ENCODE data around the gene RNF32.
A peak's percentile ranks its signal among the peaks of the same experiment; 100 is the strongest.
"Not testable (repeated sequence)": the region's sequence is repeated elsewhere in the genome, so short reads cannot be mapped to it uniquely, and the experiment has no call there.

Gene RNF32

DNA sequence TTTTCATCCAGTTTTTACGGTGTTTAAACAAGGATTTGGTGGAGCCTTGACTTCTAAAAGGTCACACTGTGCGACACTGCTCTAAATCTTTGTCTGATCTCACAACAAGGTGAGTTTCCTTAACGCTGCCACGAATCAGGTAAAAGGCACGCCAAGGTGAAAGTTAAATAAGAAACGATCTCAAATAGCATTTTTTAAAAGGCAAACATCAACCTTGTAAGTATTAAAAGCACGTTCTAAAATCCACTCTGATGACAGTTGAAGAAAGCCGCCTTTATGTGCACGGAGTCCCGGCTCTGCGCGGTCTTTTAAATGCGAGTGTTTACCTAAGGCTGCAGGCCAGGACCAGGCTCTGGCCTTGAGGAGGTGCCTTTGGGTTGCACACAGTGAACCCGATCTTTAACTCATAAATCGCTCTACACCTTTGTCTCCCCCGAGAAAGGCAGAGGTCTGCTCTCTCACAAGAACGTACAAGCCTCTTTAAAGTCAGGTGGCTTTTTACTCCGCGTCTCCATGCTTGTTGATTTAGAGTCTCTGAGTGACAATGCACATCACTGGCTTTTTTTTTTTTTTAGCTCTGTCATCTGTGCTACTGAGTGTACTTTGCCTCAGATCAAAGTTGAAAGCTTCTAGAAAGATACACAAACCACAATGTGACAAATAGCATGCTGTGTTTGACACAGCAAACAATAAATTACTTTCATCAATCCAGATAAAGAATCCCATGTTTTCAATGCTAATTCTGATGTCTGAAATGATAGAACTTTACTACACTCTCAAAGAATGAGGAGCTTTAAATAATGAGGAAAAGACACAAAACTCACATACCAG lies 25.9 kb upstream of the RNF32 start:
- DNase-seq (ENCODE audit: low spot score), result no peak

DNA sequence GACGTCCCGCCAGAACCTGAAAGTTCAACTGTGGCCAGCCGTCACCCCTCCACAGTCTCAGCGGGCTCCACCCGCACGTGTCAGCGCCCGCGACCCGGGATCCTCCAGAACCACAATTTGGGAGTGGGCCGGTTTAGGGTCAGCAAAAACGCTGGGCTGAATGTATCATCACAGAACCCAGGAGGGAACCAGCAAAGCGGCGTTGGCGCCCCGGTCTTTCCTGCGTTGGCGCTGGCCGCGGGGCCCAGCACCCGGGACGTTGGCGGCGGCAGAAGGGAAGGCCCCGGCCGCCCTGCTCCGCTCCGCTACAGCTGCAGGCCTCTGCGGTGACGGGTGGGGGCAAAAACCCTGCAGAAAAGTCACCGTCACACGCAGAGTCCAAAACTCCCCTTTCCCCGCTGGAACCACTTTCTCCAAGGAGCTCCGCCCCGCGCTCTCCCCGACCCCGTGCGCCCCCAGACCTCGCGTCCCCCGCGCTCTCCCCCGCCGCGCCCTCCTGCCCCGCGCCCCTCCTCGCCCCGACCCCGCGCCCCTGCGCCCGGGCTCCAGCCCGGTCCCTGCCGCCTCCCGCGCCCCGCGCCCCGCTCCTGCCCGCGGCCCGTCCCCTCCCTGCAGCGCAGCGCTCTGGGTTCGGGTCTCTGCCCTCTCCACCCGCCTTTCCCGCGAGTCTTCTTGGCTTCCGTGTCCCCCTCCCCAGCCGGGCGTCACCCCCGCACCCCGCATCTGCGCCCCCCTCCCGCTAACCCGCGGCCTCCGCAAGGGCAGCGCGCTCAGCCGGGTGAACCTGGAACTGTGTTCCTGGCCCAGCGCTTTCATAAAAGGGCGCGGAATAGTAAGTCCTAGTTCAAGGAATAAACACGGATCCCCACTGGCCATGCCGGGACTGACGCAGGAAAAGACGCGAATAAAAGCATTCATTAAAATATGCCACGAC lies 24.0 kb upstream of the RNF32 start:
- DNase-seq (ENCODE audit: low spot score), result peak; percentile 39

DNA sequence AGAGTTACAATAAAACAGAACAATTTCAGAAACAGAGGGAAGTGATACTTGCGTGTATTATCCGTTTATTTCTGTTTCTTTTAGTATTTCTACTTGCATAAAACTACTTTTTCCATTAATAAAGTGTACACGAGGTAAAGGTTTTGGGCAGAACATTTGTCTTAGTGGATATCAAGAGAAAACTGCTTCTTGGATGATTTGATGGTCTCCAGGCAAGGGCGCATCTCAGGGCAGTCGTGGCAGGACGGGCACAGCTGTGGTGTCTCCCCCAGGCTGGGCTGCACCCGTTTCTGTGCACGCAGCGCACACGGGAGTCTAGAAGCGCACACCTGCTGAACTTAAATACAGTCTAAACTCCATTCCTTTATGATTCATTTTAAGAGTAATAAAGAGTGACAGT lies 23.4 kb upstream of the RNF32 start:
- DNase-seq (ENCODE audit: low spot score), result no peak

DNA sequence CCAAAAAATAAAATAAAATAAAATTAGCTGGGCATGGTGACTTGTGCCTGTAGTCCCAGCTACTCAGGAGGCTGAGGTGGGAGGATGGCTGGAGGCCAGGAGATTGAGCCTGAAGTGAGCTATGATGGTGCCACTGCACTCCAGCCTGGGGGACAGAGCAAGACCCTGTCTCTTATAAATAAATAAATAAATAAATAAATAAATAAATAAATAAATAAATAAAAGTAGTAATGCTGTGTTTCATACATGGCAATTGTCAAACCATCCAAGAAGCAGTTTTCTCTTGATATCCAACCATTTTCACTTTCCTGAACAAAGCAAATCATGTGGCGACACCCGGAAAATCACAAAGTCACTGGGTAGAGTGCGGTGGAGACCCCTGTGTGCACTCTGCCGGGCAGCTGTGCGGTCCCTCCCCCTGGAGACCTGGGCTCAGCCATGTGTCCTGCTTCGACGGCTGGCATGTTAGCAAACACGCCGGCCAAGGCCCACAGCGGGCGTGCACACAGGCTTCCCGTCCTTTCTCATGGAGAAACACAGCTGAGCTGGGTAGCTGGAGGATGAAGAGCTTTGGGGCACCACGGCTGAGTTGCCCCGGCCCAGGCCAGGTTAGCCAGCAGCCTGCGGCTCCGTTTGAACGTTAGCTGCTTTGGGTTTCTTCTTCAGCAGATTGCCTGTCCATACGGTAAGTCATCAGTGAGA lies 22.3 kb upstream of the RNF32 start:
- DNase-seq (ENCODE audit: low spot score), result no peak

DNA sequence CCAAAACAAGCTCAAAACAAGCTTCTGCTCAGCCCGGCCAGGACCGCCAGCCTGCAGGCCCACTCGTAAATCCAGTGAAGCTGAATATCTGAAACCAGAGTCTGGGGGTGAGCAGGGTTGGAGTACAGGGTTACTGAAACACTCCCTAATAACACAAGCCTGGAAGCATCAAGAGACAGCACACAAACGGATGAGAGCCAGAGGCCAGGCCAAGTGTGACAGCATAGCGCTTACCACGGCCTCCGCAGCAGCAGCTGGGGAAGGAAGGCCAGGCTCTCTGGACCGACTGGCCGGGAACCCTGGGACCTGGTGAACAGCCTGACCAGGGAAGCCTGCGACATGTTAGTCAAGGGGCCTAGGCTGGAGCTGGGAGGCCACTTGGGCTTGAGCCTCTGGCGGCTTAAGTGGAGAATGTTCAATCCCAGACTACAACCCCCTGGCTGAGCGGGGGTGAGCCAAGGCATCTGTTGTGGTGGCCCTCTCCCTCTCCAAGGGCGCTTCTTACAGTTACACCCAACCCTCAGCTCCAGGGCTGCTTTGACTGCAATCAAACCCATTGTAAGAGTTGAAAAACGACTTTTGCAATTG lies 21.7 kb upstream of the RNF32 start:
- no peak for DNase-seq (ENCODE audit: low spot score)

DNA sequence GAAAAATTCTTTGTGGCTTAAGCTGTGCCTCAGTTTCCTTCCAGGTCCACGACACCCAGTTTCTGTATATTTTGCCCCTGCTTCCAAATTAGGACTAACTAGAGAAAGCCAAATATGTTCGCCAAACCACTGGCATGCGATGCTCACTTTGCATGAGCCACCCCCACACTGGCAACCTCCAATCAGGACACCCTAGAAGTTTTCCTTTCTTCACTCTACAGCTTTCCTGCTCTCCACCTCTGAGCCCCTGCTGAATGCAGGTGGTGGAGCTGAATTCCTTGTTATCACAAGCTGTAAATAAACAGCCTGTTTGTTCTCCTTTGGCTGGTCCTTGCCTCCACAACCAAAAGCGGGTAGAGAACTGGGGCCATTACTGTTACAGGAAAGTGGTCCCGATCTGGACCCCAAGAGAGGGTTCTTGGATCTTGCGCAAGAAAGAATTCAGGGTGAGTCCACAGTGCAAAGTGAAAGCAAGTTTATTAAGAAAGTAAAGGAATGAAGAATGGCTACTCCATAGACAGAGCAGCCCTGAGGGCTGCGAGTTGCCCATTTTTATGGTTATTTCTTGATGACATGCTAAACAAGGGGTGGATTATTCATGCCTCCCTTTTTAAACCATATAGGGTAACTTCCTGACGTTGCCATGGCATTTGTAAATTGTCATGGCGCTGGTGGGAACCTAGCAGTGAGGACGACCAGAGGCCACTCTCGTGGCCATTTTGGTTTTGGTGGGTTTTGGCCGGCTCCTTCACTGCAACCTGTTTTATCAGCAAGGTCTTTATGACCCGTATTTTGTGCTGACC lies 20.9 kb upstream of the RNF32 start:
- not testable (repeated sequence) for DNase-seq (ENCODE audit: low spot score)

DNA sequence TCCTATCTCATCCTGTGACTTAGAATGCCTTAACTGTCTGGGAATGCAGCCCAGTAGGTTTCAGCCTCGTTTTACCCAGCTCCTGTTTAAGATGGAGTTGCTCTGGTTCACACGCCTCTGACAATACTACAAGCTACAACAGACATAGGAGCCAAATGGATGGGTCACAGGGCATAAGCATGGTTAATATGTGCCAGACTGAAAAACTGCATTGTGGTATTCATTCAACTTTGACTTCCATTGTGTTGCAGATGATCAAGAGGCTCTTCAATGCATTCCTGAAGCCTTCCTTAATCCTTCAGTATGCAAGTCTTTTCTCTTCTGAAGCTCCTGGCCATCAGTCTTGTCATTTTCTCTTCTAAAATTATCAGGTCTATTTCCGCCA lies 20.3 kb upstream of the RNF32 start:
- DNase-seq (ENCODE audit: low spot score), result peak; percentile 74

DNA sequence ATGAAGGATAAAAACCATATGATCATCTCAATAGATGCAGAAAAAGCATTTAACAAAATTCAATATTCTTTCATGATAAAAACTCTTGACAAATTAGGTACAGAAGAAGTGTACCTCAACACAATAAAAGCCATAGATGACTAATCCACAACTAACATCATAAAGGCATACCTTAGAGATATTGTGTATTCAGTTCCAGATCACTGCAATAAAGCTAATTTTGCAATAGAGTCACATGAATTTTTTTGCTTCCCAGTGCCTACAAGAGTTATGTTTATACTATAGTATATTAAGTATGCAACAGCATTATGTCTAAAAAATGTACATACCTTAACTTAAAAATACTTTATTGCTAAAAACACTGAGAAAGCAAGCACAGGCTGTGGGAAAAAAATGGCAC lies 18.9 kb upstream of the RNF32 start:
- no peak for DNase-seq (ENCODE audit: low spot score)

DNA sequence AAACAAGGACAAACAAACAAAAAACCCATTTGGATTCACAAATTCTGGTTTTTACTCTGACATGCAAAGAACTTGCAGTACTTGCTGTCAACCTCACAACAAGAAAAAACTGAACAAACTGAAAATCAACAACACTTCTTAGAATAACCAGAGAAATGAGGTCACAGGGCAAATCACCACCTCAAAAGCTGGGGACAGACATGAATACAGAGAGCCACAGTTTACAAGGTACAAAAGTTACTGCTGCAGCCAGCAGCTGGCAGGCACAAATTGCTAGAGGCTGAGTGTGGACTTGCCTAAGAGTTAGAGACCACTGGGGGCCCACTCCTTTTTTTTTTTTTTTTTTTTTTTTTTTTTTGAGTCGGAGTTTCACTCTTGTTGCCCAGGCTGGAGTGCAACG lies 15.0 kb upstream of the RNF32 start:
- no peak for DNase-seq (ENCODE audit: low spot score)

DNA sequence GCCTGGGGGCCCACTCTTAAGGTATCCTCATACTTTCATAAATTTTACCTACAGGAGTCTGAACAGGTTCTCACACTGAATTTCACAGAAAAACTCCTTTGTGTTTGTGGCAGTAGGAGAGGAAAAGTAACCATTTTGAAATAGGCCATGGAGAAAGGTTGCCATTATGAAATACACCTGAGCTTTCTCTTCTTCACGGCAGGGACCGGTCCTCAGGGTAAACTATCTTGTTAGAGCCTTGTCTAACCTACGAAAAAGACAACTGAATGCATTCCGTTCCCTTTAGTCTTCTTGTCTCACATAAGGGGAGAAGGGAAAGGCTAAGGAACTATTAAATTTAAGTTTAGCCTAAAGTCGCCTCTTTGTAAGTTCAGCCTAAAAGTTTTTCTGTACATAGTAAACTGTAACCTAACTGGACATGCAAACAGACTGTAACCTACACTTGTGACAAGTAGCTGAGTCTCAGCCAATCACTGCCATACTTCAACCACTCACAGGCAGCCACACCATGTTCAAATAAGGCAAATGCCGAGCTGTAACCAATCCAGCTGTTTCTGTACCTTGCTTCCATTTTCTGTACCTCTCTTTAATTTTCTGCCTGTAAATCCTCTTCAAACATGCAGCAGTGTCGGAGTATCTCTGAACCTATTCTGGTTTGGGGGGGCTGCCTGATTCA lies 14.2 kb upstream of the RNF32 start:
- no peak for DNase-seq (ENCODE audit: low spot score)

DNA sequence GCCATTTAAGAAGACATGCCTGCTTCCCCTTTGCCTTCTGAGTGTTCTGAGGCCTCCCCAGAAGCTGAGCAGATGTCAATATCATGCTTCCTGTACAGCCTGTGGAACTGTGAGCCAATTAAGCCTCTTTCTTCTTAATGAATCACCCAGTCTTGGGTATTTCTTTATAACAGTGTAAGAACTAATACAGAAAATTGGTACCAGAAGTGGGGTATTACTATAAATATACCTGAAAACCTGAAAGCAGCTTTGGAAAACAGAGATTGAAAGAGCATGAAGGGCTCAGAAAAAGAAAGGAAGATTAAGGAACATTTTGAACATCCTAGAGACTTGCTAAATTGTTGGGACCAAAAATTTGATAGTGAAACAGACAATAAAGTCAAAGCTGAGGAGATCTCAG lies 12.0 kb upstream of the RNF32 start:
- no peak for DNase-seq (ENCODE audit: low spot score)

DNA sequence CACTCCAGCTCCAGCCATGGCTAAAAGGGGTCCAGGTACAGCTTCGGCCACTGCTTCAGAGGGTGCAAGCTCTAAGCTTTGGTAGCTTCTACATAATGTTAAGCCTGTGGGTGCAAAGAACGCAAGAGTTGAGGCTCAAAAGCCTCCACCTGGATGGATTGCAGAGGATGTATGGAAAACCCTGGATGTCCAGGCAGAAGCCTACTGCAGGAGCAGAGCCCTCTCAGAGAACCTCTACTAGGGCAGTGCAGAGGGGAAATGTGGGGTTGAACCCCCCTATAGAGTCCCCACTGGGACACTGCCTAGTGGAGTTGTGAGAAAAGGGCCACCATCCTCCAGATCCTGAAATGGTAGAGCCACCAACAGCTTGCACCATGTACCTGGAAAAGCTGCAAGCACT lies 10.7 kb upstream of the RNF32 start:
- no peak for DNase-seq (ENCODE audit: low spot score)

DNA sequence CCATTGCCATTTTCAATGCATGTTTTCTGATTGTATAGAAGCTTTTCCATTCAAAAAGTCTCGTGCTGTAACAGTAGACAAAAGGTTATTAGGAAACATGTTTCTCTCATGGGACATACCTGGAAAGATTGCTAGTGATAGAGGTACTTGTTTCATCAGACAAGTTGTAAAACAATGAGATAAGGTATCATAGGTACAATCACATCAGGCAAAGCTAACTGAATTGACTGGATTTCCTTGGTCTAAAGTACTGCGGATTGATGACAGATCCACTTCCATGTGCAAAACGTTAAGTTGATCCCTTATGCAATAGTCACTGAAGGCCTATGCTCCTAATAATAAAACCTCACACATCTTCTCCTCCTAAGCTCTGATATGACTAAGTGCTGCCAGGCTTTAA lies 6.5 kb upstream of the RNF32 start:
- no peak for DNase-seq (ENCODE audit: low spot score)

DNA sequence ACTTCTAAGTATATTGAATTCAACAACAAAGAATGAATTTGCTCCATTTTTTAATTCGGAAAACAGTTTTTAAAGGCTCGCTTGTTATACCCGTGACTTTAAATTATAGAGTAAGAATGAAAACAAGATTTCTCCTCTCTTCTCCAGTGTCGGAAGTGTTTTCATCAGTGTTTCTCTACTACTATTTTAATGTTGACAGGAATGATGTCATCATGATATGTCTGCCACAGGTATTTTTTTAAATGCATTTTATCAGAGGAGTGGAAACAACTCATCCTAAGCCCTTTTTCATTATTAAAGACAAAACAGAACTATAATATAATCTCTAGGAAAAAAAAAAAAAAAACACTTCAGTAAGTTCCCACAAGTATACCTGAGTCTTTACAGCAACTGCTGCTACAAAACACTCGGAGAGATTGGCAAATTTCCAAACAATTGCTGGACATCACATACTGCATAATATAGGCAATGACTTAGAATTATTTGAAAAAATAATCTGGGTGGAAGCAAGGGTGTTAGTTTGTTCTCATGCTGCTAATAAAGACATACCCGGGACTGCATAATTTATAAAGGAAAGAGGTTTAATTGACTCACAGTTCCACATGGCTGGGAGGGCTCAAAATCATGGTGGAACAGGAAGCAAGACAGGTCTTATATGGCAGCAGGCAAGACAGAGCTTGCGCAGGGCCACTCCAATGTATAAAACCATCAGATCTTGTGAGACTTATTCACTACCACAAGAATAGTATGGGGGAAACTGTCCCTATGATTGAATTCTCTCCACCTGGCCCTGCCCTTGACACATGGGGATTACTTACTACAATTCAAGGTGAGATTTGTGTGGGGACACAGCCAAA lies 4.8 kb upstream of the RNF32 start:
- DNase-seq (ENCODE audit: low spot score), result no peak

DNA sequence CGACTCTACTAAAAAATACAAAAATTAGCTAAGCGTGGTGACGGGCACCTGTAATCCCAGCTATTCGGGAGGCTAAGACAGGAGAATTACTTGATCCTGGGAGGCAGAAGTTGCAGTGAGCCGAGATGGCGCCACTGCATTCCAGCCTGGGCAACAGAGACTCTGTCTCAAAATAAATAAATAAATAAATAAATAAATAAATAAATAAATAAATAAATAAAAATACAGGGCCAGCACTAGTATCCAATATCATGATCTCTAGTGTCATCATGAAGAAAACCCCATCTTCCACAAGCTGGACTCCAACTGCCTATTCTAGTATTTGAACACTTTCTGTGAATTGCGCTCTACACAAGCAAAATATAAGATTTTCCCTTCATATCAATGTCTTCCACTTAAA lies 3.5 kb upstream of the RNF32 start:
- not testable (repeated sequence) for DNase-seq (ENCODE audit: low spot score)

DNA sequence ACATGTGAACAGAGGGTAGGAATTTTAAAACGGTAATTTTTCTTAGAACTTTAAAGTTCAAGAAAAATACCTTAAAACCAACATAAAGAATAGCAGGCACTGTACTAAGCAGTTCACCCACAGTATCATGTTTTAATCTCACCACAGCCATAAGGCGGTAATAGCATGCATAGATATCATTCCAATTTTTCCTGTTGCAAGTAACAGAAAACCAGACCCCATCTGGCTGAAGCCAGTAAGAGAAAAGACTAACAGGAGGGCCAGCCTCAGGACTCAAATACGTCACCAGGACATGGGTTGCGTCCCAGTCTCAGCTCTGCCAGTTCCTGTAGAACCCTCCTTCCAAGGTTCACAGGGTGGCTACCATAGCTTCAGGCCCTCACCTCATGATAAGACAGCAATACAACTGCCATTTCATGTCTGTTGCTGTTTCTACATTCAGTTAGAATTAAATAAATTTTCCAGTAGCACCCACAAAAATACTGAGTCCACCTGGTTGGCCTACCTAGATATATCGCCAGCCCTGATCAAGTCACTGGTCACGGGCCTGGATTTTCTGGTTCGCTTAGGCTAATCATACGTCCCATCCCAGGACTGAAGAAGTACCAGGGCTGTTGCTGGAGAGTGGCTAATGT lies 2.0 kb upstream of the RNF32 start:
- DNase-seq (ENCODE audit: low spot score), result no peak

DNA sequence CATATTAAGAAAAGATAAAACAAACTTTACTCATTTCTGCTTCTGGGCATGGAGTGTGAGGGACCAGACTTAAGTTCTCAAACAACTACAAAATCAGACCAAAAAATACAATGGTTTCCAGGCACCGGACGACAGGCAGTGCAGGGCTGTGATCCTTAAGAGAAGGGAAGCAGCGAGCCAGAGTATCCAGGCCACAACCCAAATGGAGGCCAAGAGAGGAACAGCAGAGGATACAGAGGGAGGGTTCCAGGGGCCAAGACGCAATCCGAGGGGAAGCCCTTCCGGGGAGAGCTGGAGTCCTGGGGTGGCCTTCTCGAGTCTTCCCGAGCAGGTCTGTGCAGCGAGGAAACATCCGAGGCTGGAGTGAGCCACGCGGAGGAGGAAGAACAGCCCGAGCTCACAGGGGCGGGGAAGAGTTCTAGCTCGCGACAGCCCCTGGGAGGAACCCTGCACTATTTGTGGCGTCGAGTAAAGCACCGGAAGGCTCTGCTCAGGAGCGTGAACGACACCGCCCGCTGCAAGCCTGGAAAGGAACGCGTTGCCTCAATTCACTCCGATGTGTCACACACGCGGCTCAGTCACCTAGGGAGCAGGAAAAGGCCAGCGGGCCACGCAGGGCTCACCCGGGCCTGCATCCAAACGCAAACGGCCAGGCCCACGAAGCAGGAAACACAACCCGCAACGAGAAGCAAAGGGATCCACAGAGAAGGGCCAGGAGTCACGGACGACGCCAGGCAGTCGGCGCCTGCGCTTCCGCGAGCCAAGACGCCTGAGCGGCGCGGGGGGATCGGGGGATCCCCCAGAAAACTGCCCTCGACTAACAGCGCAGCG lies 933 bp upstream of the RNF32 start:
- DNase-seq (ENCODE audit: low spot score), result peak; percentile 25

DNA sequence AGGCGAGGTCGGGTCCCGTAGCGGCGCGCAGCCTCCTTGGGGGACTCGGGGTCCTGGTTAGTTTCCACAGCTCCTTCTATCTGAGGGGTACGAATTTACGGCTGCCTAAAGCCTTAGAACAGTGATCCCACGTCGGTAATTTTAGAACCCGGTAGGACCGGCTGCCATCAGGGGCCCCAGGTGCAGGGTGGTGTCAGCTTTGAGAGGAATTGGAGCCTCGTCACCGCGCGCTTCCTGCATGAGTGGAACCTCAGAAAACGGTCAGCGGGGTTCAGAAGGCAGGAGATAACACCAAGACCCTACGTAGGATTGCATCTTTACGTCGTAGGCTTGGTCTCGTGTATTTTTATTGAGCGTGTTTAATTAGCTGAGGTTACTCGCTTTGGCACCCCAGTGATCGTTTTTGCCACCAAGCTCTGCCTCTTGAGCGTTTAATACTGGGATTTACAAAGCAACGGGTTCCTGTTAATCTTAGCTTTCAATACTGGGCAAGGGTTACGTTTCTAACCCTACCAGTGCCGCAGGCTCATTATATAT lies 443 bp downstream of the RNF32 start:
- DNase-seq (ENCODE audit: low spot score), result peak; percentile 70
